HG03108 (cell line): ENCODE measurements around the gene PFN3.

Experiments
- ATAC-seq: cut with Tn5 transposase; IDR thresholded peaks from one replicate; pipeline ENCODE4 v1.9.1; 2021; ENCODE audit warnings: moderate library complexity; ENCODE audit not compliant: unreplicated experiment

Gene PFN3

DNA sequence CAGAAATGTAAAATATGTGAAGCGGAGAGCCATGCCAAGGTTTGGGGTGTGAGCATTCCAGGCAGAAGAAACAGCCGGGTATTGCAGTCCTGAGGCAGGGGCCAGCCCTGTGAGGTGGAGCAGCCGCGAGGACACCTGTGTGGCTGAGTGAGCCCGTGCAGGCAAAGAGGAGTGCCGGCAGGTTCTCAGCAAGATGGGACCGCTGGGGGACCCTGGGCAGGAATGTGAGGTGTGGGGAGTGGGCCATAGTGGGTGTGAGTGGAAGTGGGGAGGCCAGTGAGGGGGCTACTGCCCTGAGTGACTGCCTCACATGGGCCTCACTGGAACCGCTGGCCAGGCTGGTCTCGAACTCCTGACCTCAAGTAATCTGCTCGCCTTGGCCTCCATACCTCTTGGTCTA lies 38.0 kb upstream of the PFN3 start:
- no peak for ATAC-seq

- no peak for ATAC-seq
Measured at GRCh38 chr5:177437623-177438022, 37.2 kb upstream of the PFN3 start.

DNA sequence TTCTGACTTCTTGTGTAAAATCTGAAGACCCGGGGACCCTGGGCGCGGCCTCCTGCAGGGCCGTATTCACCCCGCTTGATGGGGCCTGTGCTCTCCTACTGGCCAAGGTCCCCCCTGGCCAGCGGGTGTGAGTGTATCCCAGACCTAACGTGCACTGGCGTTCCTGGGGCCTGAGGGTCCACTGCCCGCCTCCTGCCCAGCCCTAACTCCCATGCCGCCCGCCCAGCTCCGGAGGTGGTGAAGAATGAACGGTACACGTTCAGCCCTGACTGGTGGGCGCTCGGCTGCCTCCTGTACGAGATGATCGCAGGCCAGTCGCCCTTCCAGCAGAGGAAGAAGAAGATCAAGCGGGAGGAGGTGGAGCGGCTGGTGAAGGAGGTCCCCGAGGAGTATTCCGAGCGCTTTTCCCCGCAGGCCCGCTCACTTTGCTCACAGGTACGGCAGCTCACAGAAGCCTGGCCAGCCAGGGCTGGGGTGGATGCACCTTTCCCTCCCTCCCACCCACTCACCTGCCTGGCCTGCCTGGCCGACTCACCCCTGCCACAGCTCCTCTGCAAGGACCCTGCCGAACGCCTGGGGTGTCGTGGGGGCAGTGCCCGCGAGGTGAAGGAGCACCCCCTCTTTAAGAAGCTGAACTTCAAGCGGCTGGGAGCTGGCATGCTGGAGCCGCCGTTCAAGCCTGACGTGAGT lies 35.5 kb upstream of the PFN3 start:
- no peak for ATAC-seq

DNA sequence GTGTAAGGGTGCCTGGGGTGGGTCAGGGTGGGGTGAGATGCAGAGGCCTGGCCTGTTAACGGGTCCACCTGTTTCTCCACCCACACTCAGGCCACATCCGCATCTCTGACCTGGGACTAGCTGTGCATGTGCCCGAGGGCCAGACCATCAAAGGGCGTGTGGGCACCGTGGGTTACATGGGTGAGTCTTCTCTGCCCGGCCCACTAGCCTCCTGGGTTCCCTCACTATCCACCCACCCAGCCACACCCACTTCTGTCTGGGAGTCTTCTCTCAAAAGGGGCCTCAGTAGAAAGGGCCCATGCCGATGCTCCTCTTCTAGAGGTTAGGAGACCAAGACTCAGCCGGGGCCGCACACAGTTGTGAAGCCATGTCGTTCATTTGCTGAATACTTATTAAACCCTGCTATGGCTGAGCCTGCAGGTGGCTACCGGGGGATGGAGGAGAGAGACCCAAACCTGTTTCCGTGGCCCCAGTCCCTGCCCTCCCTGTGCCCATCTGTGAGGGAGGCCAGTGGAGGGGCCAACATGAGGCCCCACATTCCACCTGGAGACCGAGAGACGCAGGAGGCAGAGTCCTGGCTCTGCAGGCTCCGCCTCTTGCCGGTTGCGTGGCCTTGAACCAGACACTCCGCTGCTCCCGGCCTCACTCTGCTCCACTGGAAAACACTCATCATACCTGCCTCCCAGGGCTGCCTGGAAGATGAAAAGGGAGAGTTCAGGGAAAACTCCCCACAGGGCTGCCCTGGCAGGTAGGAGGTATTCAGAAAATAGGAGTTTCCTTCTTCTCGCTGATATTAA lies 34.7 kb upstream of the PFN3 start:
- ATAC-seq = no peak

- no peak for ATAC-seq
Measured at GRCh38 chr5:177434437-177434836, 34.0 kb upstream of the PFN3 start.

DNA sequence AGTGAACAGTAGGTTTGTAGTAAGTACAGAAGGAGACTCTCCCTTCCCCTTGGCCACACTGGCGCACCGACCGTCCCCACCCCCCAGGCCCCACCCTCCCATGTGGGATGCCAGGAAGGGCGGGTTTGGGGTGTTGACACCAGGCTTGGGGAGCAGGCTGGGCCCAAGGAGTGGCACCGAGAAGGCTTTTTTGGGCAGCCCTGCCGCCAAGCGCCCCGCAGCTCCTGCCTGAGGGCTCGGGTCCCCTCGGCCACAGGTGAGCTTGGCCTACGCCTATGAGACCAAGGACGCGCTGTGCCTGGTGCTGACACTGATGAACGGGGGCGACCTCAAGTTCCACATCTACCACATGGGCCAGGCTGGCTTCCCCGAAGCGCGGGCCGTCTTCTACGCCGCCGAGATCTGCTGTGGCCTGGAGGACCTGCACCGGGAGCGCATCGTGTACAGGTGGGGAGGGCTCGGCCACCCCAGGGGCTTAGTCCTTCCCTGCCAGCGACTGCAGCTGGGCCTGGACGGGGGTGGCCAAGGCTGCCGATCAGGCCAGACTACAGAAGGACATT lies 33.3 kb upstream of the PFN3 start:
- no peak for ATAC-seq

DNA sequence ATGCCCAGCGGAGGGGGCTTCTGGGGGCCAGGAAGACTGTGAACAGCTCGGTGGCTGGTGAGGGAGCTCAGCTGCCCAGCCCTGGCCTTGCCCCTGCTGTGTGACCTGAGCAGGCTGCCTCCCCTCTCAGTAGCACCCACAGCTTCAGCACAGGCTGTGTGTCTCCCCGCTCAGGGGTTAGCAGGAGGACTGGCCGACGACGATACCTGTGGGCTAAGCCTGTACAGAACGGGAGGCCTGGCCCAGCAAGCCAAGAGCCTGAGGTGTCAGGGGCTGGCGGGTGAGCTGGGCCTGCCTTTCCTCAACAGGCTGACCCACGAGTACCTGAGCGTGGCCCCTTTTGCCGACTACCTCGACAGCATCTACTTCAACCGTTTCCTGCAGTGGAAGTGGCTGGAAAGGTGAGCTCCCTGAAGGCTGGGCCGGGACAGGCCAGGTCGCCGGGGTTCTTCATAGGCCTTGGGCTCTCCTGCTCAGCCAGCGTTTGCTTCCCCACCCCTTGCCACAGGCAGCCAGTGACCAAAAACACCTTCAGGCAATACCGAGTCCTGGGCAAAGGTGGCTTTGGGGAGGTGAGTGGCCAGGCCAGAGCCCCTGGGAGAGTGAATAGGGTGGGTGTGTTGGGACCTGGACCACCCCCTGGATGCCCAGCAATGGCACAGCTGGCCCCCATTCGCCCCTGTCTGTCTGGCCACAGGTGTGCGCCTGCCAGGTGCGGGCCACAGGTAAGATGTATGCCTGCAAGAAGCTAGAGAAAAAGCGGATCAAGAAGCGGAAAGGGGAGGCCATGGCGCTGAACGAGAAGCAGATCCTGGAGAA lies 32.6 kb upstream of the PFN3 start:
- ATAC-seq = no peak

GRCh38 chr5:177432143-177432838 lies 31.8 kb upstream of the PFN3 start:
- no peak for ATAC-seq

DNA sequence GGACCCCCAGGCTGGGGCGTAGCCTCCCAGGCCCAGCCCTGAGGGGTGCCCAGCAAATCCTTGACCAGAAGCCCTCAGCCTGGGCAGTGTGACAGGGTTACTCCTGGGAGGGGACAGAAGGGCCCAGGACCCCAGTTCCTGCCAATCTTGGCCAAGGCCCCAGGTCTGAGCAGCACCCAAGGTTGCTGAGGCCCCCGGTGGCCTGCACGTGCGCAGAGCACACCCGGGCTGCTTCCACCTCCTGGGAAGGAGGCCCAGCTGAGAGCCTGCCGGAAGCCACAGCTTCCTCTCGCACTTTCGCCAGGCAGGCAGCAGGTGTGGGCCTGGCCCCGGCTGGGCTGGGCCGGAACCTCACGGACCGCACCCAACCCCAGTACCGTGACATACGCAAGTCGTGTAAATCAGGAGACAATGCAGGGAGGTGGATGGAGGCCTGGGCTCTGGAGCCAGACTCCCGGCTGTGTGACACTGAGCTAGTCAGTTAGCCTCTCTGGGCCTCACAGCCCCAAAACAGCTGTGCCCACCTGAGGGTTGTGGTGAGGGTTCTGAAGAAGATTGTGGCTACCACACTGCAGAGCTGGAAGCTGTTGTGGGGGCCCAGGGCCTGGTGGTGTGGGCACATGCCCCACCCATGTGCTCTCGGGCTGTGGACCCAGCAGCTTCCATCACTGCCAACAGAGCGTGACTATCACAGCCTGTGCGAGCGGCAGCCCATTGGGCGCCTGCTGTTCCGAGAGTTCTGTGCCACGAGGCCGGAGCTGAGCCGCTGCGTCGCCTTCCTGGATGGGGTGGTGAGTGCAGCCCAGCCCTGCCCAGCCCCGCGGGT lies 31.1 kb upstream of the PFN3 start:
- peak; percentile 44 for ATAC-seq

DNA sequence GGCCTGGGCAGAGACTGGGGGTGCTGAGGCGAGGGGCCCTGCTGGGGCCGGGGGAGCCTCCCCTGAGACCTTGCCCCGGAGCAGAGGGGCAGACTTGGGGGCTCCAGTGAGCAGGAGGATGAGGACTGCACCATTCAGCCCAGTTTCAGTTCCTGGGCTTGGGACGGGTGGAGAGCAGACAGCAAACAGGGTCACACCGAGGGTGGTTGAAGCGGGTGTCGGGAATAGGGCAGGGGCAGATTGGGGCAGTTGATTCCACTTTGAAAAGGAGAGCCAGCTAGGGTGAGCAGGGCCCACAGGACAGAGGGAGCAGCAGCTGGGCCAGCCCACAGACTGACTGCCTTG lies 30.5 kb upstream of the PFN3 start:
- ATAC-seq = no peak

- ATAC-seq = no peak
Measured at GRCh38 chr5:177430140-177430951, 29.9 kb upstream of the PFN3 start.

GRCh38 chr5:177429248-177430040 lies 29.0 kb upstream of the PFN3 start:
- no peak for ATAC-seq

GRCh38 chr5:177428574-177429217 lies 28.2 kb upstream of the PFN3 start:
- no peak for ATAC-seq

GRCh38 chr5:177427919-177428573 lies 27.6 kb upstream of the PFN3 start:
- no peak for ATAC-seq

DNA sequence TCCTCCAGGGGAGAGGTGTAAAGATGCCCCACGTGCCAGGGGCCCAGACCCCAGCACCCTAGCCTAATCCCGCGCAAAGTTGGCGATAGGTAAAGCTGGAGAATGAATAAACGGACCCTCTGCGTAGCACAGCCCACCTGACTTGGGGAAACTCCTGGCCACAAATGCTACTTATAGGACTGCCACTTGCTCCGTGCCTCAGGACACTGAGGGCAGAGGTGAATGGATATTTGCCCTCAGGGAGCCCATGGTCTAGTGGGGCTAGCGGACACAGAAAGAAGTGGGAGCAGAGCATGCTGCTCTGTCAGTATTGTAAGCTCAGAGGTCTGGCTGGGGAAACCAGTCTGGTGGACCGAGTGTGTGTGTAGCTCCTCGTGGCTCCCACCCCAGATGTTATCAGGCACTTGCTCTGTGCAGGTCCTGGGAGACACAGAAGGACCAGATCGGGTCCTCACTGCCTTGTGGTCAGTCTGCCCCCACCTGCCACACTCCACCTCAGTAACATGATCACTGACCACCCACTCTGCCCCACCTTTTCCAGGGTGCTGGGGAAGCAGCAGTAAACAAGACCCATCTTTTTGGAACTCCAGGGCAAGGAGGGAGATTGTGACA lies 26.9 kb upstream of the PFN3 start:
- ATAC-seq = no peak

- peak; percentile 3 for ATAC-seq
Measured at GRCh38 chr5:177426566-177427210, 26.2 kb upstream of the PFN3 start, which contains the start of gene GRK6. Gene GRK6 (plus strand): TSS chr5:177426676. CDS start chr5:177426846, 170 bp downstream.
